Neural cell (in vitro differentiated cells): ENCODE measurements around the gene MYBPC2. TPM values are rescaled to one million over a fixed set of nuclear protein-coding genes. Genes with fewer than 3 reads are reported as not detected.

Experiments used
- H2AFZ ChIP-seq: fragments of 200-600, 300-800 bp; sonication (generic), shearing (Covaris generic); 2 replicates; pipeline ENCODE4 v1.6.0; 2014; ENCODE audit warnings: low read depth, mild to moderate bottlenecking, antibody characterized with exemption, low read length, moderate library complexity
- H3F3A ChIP-seq: fragments of 200-600 bp; shearing (Covaris generic); 2 replicates; pipeline ENCODE4 v1.6.1; 2016; ENCODE audit warnings: mild to moderate bottlenecking, moderate library complexity, mixed read lengths, antibody characterized with exemption, low read length; ENCODE audit not compliant: insufficient read depth, poor library complexity, severe bottlenecking
- H3K27ac ChIP-seq: fragments of 200-600, 300-800 bp; sonication (generic), shearing (Covaris generic); 2 replicates; pipeline ENCODE4 v1.5.1; 2014; ENCODE audit warnings: mild to moderate bottlenecking, low read length, moderate library complexity
- H3K27me3 ChIP-seq: fragments of 300-800, 200-600 bp; sonication (generic), shearing (Covaris generic); 2 replicates; pipeline ENCODE4 v1.6.0; 2014; ENCODE audit warnings: mild to moderate bottlenecking, low read depth, low read length, moderate library complexity; ENCODE audit not compliant: insufficient read depth
- H3K36me3 ChIP-seq: fragments of 300-800, 200-600 bp; sonication (generic), shearing (Covaris generic); 2 replicates; pipeline ENCODE4 v1.5.1; 2014; ENCODE audit warnings: mild to moderate bottlenecking, antibody characterized with exemption, low read length, moderate library complexity; ENCODE audit not compliant: insufficient read depth
- H3K4me2 ChIP-seq: fragments of 300-800, 200-600 bp; sonication (generic), shearing (Covaris generic); 2 replicates; pipeline ENCODE4 v1.6.0; 2014; ENCODE audit warnings: mild to moderate bottlenecking, low read length
- H3K4me3 ChIP-seq: fragments of 300-800, 200-600 bp; sonication (generic), shearing (Covaris generic); 2 replicates; pipeline ENCODE4 v1.5.1; 2014; ENCODE audit warnings: mild to moderate bottlenecking, low read length, moderate library complexity
- H3K79me2 ChIP-seq: fragments of 200-600 bp; shearing (Covaris generic); replicated peaks from 2 replicates; pipeline ENCODE4 v1.6.0; 2014; ENCODE audit warnings: mild to moderate bottlenecking, low read length, moderate library complexity; ENCODE audit not compliant: insufficient read depth
- H3K9ac ChIP-seq: fragments of 300-800, 200-600 bp; sonication (generic), shearing (Covaris generic); 2 replicates; pipeline ENCODE4 v1.6.1; 2016; ENCODE audit warnings: mild to moderate bottlenecking, low read length, mixed read lengths
- H3K9me2 ChIP-seq: fragments of 200-600 bp; shearing (Covaris generic); 2 replicates; pipeline ENCODE4 v1.6.1; 2016; ENCODE audit warnings: mild to moderate bottlenecking, low read length, mixed read lengths; ENCODE audit not compliant: insufficient read depth
- H3K9me3 ChIP-seq: fragments of 200-600, 300-800 bp; sonication (generic), shearing (Covaris generic); 2 replicates; pipeline ENCODE4 v1.6.1; 2016; ENCODE audit warnings: mild to moderate bottlenecking, mixed run types, low read length, moderate library complexity, mixed read lengths
- H4K20me1 ChIP-seq: fragments of 200-600 bp; shearing (Covaris generic); 2 replicates; pipeline ENCODE4 v1.6.1; 2016; ENCODE audit warnings: mild to moderate bottlenecking, mixed run types; ENCODE audit not compliant: insufficient read depth
- EP300 ChIP-seq: fragments of 450-650 bp; conservative IDR thresholded peaks from 2 replicates; pipeline ENCODE4 v1.6.1; 2014; ENCODE audit warnings: antibody characterized with exemption, mild to moderate bottlenecking, moderate library complexity; ENCODE audit not compliant: poor library complexity, severe bottlenecking
- EZH2 ChIP-seq: fragments of 200-600, 300-800 bp; shearing (Covaris generic), sonication (generic); IDR thresholded peaks from 2 replicates; pipeline ENCODE4 v1.6.1; 2014; ENCODE audit warnings: antibody characterized with exemption, low read length, borderline replicate concordance, mild to moderate bottlenecking; ENCODE audit not compliant: insufficient read depth, poor library complexity, severe bottlenecking
- MXI1 ChIP-seq: fragments of 450-650 bp; conservative IDR thresholded peaks from 2 replicates; pipeline ENCODE4 v1.6.1; 2014; ENCODE audit warnings: antibody characterized with exemption, mild to moderate bottlenecking; ENCODE audit not compliant: poor library complexity, severe bottlenecking
- POLR2AphosphoS5 ChIP-seq: IDR thresholded peaks from 2 replicates; pipeline ENCODE4 v1.6.1; 2012
- RAD21 ChIP-seq: fragments of 450-650 bp; conservative IDR thresholded peaks from 2 replicates; pipeline ENCODE4 v1.6.1; 2014; ENCODE audit warnings: antibody characterized with exemption, mild to moderate bottlenecking, moderate library complexity
- SMC3 ChIP-seq: fragments of 450-650 bp; conservative IDR thresholded peaks from 2 replicates; pipeline ENCODE4 v1.6.1; 2014; ENCODE audit warnings: antibody characterized with exemption, mild to moderate bottlenecking, moderate library complexity; ENCODE audit not compliant: poor library complexity
- TAF1 ChIP-seq: IDR thresholded peaks from 2 replicates; pipeline ENCODE4 v1.6.1; 2012; ENCODE audit warnings: low read depth
- polyA plus RNA-seq: library from polyadenylated mRNA; depleted of rRNA; stranded (reverse); fragments of >200 nt; gene quantifications from 2 replicates; pipeline ENCODE4 v1.2.3, GENCODE V29; 2014
- TF ChIP-seq, protein P1 (sequence below): fragments of 450-650 bp; IDR thresholded peaks from 2 replicates; pipeline ENCODE4 v1.5.1; 2014; ENCODE audit warnings: antibody characterized with exemption, mild to moderate bottlenecking, moderate library complexity; ENCODE audit not compliant: poor library complexity, severe bottlenecking
- TF ChIP-seq, protein P2 (sequence below): IDR thresholded peaks from 2 replicates; pipeline ENCODE4 v1.6.1; 2012; ENCODE audit warnings: borderline replicate concordance

The MYBPC2 gene
- polyA plus RNA-seq, 1 donor from 2014 or later: not detected

DNA sequence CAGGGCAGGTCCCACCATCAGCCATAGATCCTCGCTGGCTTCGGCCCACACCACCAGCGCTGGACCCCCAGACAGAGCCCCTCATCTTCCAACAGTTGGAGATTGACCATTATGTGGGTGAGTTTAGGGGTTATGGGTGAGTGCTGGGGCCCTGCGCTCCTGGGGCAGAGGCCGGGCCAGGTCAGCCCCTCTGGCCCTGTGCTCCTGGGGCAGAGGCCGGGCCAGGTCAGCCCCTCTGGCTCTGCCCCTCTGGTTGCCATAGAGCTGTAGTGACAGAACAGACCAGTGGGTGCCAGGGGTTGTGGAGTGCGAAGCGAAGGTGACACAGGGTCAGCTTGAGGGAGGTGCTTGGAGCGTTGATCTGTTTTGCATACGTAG is 33.3 kb upstream of the MYBPC2 start:
- no peaks in the 10 kb centered on the region for H3K79me2 ChIP-seq
- no peak overlapping the region for H3K4me3 ChIP-seq
- H2AFZ ChIP-seq: no peak overlapping the region
- H4K20me1 ChIP-seq: no peaks in the 10 kb centered on the region
- H3K9me3 ChIP-seq: no peaks in the 10 kb centered on the region
- TF ChIP-seq TAF1: no peak
- TF ChIP-seq, protein P1, sequence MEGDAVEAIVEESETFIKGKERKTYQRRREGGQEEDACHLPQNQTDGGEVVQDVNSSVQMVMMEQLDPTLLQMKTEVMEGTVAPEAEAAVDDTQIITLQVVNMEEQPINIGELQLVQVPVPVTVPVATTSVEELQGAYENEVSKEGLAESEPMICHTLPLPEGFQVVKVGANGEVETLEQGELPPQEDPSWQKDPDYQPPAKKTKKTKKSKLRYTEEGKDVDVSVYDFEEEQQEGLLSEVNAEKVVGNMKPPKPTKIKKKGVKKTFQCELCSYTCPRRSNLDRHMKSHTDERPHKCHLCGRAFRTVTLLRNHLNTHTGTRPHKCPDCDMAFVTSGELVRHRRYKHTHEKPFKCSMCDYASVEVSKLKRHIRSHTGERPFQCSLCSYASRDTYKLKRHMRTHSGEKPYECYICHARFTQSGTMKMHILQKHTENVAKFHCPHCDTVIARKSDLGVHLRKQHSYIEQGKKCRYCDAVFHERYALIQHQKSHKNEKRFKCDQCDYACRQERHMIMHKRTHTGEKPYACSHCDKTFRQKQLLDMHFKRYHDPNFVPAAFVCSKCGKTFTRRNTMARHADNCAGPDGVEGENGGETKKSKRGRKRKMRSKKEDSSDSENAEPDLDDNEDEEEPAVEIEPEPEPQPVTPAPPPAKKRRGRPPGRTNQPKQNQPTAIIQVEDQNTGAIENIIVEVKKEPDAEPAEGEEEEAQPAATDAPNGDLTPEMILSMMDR: no peak
- TF ChIP-seq SMC3: no peak
- no peak for TF ChIP-seq EZH2
- no peak for TF ChIP-seq EP300
- TF ChIP-seq, protein P2, sequence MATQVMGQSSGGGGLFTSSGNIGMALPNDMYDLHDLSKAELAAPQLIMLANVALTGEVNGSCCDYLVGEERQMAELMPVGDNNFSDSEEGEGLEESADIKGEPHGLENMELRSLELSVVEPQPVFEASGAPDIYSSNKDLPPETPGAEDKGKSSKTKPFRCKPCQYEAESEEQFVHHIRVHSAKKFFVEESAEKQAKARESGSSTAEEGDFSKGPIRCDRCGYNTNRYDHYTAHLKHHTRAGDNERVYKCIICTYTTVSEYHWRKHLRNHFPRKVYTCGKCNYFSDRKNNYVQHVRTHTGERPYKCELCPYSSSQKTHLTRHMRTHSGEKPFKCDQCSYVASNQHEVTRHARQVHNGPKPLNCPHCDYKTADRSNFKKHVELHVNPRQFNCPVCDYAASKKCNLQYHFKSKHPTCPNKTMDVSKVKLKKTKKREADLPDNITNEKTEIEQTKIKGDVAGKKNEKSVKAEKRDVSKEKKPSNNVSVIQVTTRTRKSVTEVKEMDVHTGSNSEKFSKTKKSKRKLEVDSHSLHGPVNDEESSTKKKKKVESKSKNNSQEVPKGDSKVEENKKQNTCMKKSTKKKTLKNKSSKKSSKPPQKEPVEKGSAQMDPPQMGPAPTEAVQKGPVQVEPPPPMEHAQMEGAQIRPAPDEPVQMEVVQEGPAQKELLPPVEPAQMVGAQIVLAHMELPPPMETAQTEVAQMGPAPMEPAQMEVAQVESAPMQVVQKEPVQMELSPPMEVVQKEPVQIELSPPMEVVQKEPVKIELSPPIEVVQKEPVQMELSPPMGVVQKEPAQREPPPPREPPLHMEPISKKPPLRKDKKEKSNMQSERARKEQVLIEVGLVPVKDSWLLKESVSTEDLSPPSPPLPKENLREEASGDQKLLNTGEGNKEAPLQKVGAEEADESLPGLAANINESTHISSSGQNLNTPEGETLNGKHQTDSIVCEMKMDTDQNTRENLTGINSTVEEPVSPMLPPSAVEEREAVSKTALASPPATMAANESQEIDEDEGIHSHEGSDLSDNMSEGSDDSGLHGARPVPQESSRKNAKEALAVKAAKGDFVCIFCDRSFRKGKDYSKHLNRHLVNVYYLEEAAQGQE: no peak
- TF ChIP-seq POLR2AphosphoS5: no peak
- no peak for TF ChIP-seq MXI1
- no peak for TF ChIP-seq RAD21
- no peaks in the 10 kb centered on the region for H3F3A ChIP-seq
- no peak overlapping the region for H3K4me2 ChIP-seq
- no peak overlapping the region for H3K27ac ChIP-seq
- no peaks in the 10 kb centered on the region for H3K27me3 ChIP-seq
- H3K36me3 ChIP-seq: no peaks in the 10 kb centered on the region
- H3K9ac ChIP-seq: no peak overlapping the region
- H3K9me2 ChIP-seq: no peaks in the 10 kb centered on the region

DNA sequence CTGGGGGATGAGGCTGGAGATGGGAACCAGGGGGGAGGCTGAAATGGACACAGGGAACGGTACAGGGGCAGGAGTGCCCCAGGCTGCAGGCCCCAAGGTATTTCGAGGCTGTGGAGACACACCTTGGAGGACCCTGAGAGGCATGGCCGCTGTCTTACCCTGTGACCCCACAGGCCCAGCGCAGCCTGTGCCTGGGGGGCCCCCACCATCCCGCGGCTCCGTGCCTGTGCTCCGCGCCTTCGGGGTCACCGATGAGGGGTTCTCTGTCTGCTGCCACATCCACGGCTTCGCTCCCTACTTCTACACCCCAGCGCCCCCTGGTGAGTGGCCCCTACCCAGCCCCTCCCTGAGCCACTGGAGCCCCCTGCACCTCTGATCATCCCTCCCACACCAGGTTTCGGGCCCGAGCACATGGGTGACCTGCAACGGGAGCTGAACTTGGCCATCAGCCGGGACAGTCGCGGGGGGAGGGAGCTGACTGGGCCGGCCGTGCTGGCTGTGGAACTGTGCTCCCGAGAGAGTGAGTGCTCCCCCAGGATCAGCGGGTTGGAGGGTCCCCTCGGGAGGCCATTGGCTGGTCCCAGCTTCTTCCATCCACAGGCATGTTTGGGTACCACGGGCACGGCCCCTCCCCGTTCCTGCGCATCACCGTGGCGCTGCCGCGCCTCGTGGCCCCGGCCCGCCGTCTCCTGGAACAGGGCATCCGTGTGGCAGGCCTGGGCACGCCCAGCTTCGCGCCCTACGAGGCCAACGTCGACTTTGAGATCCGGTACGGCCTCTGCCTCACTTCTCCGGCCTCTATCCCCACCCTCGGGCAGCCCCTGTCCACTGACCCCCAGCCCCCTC is 30.9 kb upstream of the MYBPC2 start:
- no peaks in the 10 kb centered on the region for H4K20me1 ChIP-seq
- H3K36me3 ChIP-seq: no peaks in the 10 kb centered on the region
- TF ChIP-seq EZH2: no peak
- no peak for TF ChIP-seq TAF1
- TF ChIP-seq, protein P1: no peak
- TF ChIP-seq EP300: no peak
- TF ChIP-seq MXI1: no peak
- TF ChIP-seq SMC3: no peak
- TF ChIP-seq, protein P2: no peak
- TF ChIP-seq RAD21: no peak
- no peaks in the 10 kb centered on the region for H3K9me2 ChIP-seq
- H2AFZ ChIP-seq: no peak overlapping the region
- H3K79me2 ChIP-seq: no peaks in the 10 kb centered on the region
- no peaks in the 10 kb centered on the region for H3K27me3 ChIP-seq
- H3K27ac ChIP-seq: no peak overlapping the region
- H3K4me2 ChIP-seq: no peak overlapping the region
- H3K9me3 ChIP-seq: no peaks in the 10 kb centered on the region
- no peak overlapping the region for H3K9ac ChIP-seq
- H3K4me3 ChIP-seq: no peak overlapping the region
- H3F3A ChIP-seq: no peaks in the 10 kb centered on the region
